ENCODE measurements around the gene CDK6.

DNA sequence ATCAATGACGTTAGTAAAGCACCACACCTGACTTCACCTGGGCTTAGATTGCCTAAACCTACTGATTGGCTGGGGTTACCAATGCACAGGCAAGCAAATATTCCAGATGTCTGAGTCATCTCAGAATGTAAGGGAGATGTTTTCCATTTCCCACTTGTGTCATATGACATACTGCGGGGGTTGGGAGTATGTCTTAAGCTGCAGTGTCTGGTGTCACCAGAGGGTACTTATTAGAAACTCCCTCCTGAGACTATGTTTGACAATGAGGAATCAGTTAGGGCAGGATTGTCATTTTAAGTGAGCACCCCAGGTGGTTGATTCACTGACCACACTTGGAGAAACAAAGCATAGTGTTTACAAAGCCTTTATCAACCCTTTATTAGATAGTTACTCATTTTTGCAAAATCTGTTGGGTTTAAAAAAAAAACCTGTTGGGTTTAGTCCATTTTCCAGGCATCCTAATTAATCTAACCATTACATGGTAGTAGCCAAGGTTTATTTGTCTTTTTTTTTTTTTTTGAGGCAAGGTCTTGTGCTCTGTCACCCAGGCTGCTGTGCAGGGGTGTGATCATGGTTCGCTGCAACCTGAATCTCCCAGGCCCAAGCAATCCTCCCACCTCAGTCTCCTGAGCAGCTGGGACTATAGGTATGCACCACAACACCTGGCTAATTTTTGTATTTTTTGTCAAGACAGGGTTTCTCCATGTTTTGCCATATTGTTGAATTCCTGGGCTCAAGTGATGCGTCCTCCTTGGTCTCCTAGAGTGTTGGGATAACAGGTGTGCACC is 72.5 kb downstream of the CDK6 start:
- TF ChIP-seq, protein P1, sequence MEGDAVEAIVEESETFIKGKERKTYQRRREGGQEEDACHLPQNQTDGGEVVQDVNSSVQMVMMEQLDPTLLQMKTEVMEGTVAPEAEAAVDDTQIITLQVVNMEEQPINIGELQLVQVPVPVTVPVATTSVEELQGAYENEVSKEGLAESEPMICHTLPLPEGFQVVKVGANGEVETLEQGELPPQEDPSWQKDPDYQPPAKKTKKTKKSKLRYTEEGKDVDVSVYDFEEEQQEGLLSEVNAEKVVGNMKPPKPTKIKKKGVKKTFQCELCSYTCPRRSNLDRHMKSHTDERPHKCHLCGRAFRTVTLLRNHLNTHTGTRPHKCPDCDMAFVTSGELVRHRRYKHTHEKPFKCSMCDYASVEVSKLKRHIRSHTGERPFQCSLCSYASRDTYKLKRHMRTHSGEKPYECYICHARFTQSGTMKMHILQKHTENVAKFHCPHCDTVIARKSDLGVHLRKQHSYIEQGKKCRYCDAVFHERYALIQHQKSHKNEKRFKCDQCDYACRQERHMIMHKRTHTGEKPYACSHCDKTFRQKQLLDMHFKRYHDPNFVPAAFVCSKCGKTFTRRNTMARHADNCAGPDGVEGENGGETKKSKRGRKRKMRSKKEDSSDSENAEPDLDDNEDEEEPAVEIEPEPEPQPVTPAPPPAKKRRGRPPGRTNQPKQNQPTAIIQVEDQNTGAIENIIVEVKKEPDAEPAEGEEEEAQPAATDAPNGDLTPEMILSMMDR (IDR thresholded peaks at IDR 0.05; ENCODE audit: low read depth, low read length, missing input control): no peak
- TF ChIP-seq GABPA (IDR thresholded peaks at IDR 0.05 in 1 of 2, conservative IDR thresholded peaks at IDR 0.05 in 1 of 2) (no peak), ATF3 (IDR thresholded peaks at IDR 0.05) (no peak), REST (IDR thresholded peaks at IDR 0.05) (no peak)
- TF ChIP-seq, protein P2, sequence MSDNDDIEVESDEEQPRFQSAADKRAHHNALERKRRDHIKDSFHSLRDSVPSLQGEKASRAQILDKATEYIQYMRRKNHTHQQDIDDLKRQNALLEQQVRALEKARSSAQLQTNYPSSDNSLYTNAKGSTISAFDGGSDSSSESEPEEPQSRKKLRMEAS (IDR thresholded peaks at IDR 0.05): no peak

Data from liver (tissue), 3 donors.